Right hindlimb (tissue), 1 donor: ENCODE results near the gene TSPAN9.

Source experiments
- DNase-seq: peaks from one replicate; pipeline ENCODE4 v3.0.0-alpha.2; 2018

TSPAN9 gene

GRCh38 chr12:3081091-3081490 lies 3.9 kb downstream of the TSPAN9 start:
- DNase-seq = no peak

GRCh38 chr12:3081886-3082285 lies 4.7 kb downstream of the TSPAN9 start:
- DNase-seq = no peak

GRCh38 chr12:3083241-3083920 lies 6.2 kb downstream of the TSPAN9 start:
- DNase-seq = no peak

GRCh38 chr12:3083921-3084347 lies 6.8 kb downstream of the TSPAN9 start:
- no peak for DNase-seq

GRCh38 chr12:3084742-3085141 lies 7.6 kb downstream of the TSPAN9 start:
- DNase-seq = no peak

- DNase-seq = no peak
These were observed 8.4 kb downstream of the TSPAN9 start for GRCh38 chr12:3085341-3086139.

- DNase-seq = no peak
These were observed 9.0 kb downstream of the TSPAN9 start for GRCh38 chr12:3086211-3086610.

- DNase-seq = no peak
These were observed 9.6 kb downstream of the TSPAN9 start for GRCh38 chr12:3086729-3087323.

- DNase-seq = no peak
These were observed 10.8 kb downstream of the TSPAN9 start for GRCh38 chr12:3087758-3088650.

- no peak for DNase-seq
These were observed 12.4 kb downstream of the TSPAN9 start for GRCh38 chr12:3089588-3089987.

GRCh38 chr12:3090240-3091037 lies 13.3 kb downstream of the TSPAN9 start:
- no peak for DNase-seq

- DNase-seq = no peak
These were observed 13.8 kb downstream of the TSPAN9 start for GRCh38 chr12:3091038-3091319.

- DNase-seq = peak; percentile 64
These were observed 14.4 kb downstream of the TSPAN9 start for GRCh38 chr12:3091382-3092241.

- peak; percentile 54 for DNase-seq
These were observed 15.6 kb downstream of the TSPAN9 start for GRCh38 chr12:3092764-3093163.

- no peak for DNase-seq
These were observed 20.1 kb downstream of the TSPAN9 start for GRCh38 chr12:3097186-3097804.

GRCh38 chr12:3097836-3098235 lies 20.7 kb downstream of the TSPAN9 start:
- DNase-seq = no peak

GRCh38 chr12:3098436-3098835 lies 21.3 kb downstream of the TSPAN9 start:
- DNase-seq = no peak

- no peak for DNase-seq
These were observed 22.0 kb downstream of the TSPAN9 start for GRCh38 chr12:3099146-3099545.

GRCh38 chr12:3101309-3102024 lies 24.3 kb downstream of the TSPAN9 start:
- DNase-seq = no peak

- no peak for DNase-seq
These were observed 25.7 kb downstream of the TSPAN9 start for GRCh38 chr12:3102771-3103410.
